Endometrial microvascular endothelial cells (primary cell): Measurements from ENCODE around the gene OR2AE1. TPM values are rescaled to one million over a fixed set of nuclear protein-coding genes. Genes with fewer than 3 reads are reported as not detected.
"Not testable (repeated sequence)": the region's sequence is repeated elsewhere in the genome, so short reads cannot be mapped to it uniquely, and the experiment has no call there.

Source experiments
- in situ Hi-C: cut with HindIII; loops from 2 replicates; pipeline ENCODE4 v1.10.0; 2017; ENCODE audit warnings: low sequenced_read_pairs, low pct_unique_long_range_greater_than_20kb; ENCODE audit errors: inconsistent ontology term
- total RNA-seq: library from RNA; depleted of rRNA; stranded (reverse); fragments of >200 nt; gene quantifications from one replicate; pipeline ENCODE4 v1.2.3, GENCODE V29; 2015; ENCODE audit errors: inconsistent ontology term

OR2AE1 gene
- total RNA-seq, 1 donor from 2014 or later = not detected

DNA sequence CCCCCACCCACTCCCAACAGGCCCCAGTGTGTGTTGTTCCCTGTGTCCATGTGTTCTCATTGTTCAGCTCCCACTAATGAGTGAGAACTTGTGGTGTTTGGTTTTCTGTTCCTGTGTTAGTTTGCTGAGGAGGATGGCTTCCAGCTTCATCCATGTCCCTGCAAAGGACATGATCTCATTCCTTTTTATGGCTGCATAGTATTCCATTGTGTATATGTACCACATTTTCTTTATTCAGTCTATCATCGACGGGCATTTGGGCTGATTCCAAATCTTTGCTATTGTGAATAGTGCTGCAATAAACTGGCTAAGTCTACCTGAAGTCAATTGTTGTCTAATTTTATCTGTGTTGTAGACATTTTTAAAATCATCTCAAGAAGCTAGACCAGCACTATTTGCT, 9.4 kb downstream of the OR2AE1 start:
- in situ Hi-C loops = not testable (repeated sequence)

DNA sequence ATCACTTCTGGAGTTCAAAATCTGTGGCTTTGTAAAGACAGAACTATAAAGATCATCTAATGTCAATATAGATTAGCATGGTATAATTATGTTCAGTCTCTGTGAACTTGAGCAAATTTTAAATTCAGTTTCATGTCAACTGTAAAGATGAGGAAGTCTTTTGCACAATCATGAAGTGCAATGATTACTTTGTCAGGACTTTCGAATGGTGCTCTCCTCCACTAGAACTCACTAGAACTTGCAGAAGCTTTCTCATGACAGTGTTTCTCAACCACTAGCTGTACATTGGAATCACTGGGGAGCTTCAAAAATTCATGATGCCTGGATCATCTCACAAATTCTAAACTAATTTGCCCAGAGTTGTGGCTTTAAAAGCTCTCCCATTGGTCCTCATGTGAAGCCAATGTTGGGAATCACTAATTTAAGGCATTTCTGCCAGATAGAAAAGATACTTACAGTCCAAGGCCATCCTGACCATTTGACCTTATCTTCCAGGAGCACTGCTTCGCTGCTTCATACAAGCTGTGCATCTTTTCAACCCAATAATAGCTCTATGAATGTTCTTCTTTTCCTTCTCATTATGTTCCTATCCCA, 12.9 kb downstream of the OR2AE1 start:
- in situ Hi-C loops = no loop called here

DNA sequence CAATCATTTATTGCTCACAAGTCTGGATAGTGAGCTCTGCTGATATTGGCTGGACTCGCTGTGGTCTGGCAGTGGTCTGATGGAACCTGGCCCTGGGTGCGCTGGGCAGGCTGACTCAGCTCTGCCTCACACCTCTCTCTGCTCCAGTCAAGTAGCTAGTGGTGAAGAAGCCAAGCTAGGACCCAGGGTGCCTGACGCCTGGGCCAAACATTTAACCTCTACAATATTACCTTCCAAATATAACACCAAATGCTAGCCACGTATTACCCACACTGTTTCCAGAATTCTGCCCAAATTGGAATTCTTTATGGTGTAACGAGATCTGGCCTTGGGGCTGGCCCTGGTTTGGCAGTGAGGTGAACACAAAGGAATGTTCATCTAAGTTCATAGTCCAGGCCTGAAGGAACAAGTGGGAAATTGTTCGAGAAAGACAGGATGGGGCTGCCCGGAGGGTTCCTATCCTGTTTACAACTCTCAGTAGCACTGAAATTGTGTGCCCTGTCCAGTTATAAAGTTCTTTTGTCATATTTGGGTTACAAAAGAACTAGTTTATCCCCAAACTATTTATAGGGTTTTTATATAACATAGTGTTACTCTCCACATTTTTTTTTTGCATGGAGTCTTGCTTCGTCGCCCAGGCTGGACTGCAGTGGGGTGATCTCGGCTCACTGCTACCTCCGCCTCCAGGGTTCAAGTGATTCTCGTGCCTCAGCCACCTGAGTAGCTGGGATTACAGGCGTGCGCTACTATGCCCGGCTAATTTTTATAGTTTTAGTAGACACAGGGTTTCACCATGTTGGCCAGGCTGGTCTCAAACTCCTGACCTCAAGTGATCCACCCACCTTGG, 16.3 kb downstream of the OR2AE1 start:
- in situ Hi-C loops = no loop called here

DNA sequence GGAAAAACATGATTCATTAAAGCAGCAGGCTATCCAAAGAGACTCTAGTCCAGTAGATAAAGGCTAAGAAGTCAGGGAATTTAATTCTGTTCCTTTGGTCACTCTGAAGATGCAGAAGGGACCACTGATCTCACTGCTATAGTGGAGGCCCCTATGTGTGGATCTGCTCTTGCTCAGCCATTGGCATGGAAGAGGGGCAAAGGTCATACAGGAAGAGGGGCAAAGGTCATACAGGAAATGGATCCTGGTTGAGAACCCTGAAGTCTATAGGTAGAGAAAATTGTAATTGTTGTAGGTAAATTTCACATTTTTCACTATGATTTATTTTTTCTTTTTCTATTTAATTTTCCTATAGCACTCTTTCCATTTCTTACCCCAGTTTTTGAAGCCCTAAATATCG, 21.6 kb downstream of the OR2AE1 start:
- in situ Hi-C loops = no loop called here

DNA sequence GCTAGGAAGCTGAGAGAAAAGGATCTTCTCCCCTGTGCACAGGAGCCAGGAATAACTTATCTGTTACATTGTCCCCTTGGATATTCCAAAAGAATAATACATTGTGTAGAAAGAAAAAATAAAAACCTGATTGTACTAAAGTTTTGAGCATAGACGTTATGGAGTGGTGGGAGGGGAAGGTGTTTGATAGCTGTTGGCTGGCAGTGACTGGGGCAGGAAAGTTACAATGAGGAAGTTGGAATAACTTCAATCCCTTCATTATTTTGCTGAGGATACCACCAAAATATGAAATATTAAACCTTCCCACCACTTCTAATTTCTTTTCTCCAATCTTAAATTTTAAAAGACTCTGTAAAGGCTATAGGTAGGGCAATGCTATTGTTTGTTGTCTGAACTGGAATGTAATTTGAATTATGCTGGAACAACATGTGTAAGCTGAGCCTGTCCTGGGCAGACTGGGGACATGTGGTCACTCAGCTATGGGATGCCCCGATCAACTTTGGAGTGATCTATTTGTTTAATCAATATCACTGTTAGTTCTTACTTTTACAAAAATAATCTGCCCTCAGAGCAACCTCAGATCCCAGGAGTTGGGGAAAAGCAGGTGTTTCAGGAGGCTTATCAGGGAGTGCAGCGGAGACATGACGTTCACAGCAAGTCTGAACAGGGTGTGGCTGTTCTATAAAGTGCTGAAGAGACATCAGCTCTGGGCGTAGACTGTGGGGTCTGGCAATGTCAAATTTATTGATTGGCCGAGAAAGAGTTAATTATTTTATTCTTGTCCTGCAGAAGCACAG, 28.2 kb downstream of the OR2AE1 start:
- in situ Hi-C loops = no loop called here

DNA sequence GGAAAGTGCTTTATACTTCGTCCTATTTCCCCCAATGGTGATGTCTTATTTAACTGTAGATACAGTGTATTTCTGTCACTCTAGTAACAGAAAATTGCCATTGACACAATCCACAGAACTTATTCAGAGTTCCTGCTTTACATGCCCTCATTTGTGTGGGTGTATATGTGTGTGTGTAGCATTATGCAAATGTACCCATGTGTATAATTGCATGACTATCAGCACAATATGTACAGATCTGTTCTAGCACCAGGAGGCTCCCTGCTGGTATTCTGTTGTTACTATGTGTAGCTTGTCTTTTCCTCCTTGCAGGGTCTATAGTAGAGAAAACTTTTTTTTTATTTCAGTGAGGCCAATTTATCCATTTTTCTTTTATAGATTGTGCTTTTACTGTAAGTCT, 32.5 kb downstream of the OR2AE1 start:
- in situ Hi-C loops = no loop called here

DNA sequence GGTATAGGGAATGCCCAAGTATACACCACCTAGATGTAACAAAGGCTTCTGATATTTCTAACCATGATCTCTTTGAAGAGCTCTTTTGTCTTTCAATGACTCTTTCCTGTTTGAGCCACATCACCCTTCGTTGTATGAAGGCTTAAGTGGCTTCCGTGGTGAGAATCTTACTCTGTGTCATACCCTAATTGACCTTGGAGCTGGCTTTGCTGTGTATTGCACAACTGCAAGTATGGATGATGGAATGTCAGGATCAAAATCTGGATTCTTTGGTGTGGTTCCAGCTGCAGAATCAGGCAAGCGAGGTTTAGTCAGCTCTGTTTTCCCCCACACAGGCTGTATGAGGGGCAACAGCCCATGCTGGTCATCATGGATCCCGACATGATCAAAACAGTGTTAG, 33.0 kb downstream of the OR2AE1 start:
- in situ Hi-C loops = no loop called here

DNA sequence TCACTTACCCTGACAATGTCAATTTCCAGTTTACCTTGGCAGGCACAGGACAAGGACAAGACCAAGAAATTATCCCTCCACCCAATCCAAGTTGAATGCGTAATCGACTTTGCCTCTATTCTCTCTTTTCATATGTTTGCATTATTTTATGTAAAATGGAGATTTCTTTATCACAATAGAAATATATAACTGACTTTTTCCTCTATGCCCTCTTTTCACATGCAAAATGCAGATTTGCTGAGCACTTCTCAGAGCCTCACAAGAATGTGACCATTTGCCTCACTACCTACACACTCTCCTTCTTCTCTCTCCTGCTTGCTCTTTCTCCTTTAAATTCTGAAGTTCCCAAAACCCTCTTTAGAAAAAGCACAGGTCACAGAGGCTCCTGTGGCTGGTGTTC, 33.9 kb downstream of the OR2AE1 start:
- in situ Hi-C loops = no loop called here

DNA sequence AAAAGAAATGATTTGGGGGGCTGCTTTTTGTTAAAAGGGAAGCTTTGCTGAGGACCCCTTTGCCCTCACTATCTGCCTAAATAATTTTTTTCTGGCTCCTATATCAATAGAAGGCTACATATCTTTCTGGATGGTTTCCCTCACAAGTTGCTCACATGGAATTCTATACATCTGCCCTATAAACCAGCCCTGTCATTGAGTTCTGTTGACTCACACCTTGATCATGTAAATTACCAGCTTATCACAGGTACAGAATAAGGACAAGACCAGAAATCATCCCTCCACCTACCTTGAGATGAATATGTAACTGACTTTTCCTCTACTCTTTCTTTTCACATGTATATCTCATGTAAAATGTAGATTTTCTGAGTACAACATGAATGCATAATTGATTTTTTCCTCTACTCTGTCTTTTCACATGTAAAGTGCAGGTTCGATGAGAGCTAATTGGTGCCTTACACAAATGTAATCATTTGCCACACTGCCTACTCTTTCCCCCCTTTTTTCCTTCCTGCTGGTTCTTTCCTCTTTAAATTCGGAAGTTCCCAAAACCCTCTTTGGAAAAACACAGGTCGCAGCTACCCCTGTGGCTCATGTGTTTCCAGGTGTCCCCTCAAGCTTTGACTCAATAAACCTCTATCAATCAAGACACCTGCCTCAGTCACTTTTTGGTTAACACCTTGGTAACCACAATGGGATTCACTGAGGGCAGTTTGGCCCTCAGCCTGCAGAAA, 36.5 kb downstream of the OR2AE1 start:
- in situ Hi-C loops = no loop called here

DNA sequence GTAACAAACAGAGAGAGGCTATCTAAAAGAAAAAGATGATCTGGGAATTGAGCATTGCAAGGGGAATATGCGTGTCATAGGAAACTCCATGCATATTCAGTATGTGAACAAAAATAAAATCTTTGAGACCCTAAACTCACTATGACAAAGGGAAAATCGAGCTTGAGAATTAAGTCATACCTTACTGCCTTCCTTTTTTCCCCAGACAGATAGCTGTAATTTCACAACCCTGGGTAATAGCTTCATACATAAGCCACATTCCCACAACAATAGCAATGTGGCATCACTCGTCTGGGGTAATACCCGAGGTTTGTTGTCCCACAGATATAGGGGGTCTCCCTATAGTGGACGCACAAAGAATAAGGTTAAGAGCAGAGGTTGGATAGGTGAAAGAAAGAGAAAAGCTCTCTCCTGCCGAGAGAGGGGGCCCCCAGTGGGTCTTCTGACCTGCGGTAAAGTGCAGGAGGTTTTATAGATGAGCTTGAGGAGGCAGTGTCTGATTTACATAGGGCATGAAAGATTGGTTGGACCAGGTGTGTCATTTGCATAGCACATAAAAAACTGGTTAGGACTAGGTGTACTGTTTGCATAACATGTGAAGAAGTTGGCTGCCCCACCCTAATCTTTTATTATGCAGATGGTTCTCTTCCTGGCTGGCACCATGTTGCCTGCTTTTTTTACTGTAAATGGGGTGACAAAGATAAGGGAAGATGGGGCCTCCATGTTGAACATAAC, 37.4 kb downstream of the OR2AE1 start:
- in situ Hi-C loops = no loop called here

DNA sequence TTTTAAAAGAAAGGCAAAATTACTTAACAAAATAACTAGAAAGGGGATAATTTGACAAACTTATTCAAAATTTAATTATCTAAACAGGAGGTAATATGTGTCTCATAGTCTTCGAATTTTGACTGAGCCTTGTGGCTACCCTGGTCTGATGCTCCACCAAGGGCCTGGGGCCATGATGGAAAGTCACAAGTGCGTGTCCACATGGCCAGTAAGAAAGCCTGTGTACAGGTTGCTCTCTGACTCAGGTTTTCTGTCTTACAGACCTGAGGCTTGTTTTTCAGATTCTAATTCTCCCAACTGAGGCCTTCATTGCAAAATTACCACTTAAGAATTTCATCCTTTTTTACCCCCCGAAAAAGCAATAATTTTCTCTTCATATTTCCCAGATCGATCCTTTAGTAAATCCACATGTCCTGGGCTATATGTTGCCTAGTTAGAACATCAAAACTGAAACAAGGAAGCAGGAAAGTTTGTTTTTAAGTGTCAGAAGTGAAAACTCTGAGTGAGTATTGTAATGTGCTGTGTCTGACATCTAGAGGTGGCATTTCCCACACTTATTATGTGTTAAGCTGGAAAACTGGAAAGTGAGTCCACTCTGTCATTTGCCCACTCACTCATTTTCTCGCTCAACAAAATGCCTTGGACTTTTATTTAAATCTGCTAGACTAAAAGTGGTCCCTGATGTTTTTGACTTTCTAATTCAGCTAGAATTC, 39.0 kb downstream of the OR2AE1 start:
- in situ Hi-C loops = no loop called here

DNA sequence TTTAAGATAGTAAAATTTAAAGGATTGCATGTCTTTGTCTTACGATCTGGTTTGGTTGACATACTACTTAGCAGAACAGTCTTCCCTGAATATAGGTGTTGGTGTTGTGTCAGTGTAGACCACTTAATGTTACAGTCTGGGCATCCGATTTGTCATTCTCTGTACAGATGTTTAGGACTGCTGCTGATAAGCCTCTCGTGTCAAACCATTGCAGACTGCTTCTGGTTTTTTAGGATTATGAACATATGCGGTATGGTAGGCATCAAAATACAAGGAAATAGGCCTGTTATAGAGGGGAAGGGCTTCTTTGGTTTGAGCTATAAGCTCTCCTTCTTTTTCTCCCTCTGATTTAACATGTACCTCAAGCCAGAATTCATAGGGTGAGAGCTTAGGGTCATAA, 41.6 kb downstream of the OR2AE1 start:
- in situ Hi-C loops = no loop called here

DNA sequence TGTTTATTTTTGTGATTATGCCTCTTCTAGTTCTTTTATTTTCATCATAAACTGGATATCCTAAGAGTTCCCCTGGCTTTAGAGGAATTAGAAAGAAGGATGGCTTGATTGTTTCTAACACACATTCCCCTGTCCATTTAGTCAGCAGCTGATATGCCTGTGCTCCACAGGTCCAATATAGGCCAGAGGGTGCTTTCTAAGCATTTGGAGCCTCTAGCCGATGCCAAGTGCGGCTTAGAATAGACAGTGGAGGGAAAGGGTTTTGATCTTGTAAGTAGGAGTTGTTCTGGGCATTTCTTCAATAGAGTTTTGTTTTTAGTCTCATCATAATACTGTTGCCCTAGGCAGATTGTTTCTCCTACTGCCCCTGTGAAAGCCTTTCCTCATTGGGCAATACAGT, 42.5 kb downstream of the OR2AE1 start:
- in situ Hi-C loops = no loop called here

DNA sequence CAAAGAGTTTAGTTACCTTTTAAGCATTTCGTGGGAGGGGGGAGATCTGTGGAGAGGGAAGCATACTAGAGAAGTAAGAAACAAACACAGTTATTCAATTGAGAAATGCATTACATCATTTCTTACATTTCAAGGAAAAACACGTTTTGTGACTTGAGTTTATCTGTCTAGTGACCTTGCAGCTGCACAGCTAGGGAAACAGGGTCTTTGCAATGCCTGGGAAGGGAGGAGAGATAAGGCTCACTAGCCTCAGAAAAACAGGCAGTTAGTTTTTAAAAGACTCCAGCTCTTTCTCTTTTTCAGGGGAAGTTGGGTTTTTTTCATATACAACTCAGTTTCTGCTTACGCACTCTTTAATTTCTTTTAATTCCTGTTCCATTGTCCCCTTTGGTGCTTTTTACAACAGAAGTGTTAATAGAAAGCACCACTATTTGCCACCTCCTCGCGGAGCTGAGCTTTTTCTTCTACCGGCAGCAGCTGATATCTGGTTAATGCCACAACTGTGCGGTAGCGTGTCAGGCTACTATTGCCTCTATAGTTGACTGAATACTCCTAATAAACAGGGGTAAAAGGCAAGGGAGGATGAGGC, 43.5 kb downstream of the OR2AE1 start:
- in situ Hi-C loops = no loop called here

DNA sequence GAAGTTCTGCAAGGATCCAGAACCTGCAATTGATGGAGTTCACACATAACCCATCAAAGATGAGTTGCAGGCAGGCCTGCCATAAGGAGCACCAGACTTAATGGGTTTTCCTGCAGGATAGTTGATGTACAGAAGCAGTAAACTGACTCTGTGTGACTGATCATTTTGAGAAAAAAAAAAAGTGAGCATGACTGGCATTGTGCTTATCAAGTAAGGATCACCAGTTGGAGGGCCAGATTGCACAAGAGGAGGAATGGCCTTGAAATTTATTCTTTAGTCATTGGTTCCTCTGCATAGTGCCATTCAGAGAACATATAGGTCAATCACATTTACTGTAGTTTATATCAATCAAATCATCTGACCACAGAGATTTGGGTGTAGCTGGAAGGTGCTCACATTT, 45.2 kb downstream of the OR2AE1 start:
- in situ Hi-C loops = no loop called here

DNA sequence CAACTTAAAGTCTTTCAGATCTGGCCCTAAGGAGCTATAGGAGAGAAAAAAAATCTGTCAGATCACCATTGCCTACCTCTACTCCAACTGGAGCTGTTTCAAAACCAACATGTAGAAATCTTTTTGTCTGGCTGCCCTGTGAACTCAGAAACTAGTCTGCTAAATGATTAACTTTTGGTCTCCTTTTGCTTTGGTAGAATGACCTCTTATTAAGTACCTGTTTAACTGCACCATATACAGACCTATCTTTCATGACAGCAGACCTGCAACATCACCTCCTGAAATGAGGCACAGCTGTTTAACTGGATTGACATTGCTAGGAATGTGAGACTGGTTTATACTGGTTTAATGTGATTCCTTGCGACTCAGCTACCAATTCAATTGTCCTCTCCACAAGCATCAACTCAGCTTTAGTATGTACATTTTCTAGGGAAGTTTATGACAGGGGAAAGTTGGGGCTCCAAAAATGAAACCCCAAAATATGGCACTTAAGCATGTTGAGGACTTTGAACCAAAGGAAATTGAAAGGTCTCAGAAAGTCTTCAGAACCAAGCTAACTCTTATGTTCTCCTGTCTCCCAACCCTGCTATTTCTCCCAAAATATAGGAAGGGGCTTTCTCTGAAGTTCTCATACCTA, 47.2 kb downstream of the OR2AE1 start:
- in situ Hi-C loops = no loop called here

DNA sequence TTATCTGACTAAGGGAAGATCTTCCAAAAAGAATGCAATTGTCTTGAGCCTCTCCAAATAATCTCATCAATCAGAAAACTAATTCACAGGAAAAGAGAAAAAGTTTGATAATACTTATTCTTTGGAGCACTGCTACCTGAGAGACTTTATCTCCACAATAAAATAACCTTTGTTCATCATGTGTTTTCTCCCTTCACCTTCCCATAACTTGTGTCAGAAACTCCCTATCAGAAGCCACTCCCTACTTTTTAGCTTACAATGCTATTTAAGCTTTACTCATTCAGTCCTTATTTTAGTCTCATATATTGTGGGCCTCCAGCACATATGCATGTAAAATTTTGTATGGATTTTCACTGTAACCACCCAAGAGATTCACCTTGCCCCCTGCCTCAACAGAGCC, 48.0 kb downstream of the OR2AE1 start:
- in situ Hi-C loops = no loop called here
